ENCODE measurements around the gene PGPEP1.

GRCh38 chr19:18418029-18418482, 77.7 kb downstream of the PGPEP1 start:
- TF ChIP-seq ELF4 (IDR thresholded peaks at IDR 0.05) = no peak
- TF ChIP-seq SP1 (IDR thresholded peaks at IDR 0.05) = no peak
- no peak for TF ChIP-seq SUZ12 (IDR thresholded peaks at IDR 0.05)
- no peak for TF ChIP-seq NFRKB (IDR thresholded peaks at IDR 0.05)
- TF ChIP-seq FOXK2 (IDR thresholded peaks at IDR 0.05) = no peak
- no peak for TF ChIP-seq HDGF (IDR thresholded peaks at IDR 0.05; ENCODE audit: borderline replicate concordance)
- no peak for TF ChIP-seq CTBP1 (IDR thresholded peaks at IDR 0.05; ENCODE audit: borderline replicate concordance)
- TF ChIP-seq LEF1 (IDR thresholded peaks at IDR 0.05; ENCODE audit: borderline replicate concordance) = no peak

Data from HEK293T (cell line).